Skeletal muscle satellite cell (primary cell): ENCODE data around the gene PANK4.

Experiments
- H3K27me3 ChIP-seq: 2 replicates; pipeline ENCODE4 v1.7.0; 2013; ENCODE audit warnings: low read length; ENCODE audit not compliant: control insufficient read depth, insufficient read depth
- H3K36me3 ChIP-seq: 2 replicates; pipeline ENCODE4 v1.7.0; 2013; ENCODE audit warnings: mild to moderate bottlenecking, control low read depth, low read length; ENCODE audit not compliant: insufficient read depth
- H3K4me1 ChIP-seq: 2 replicates; pipeline ENCODE4 v1.7.0; 2013; ENCODE audit warnings: low read length; ENCODE audit not compliant: control insufficient read depth, insufficient read depth
- H3K4me2 ChIP-seq: 2 replicates; pipeline ENCODE4 v1.7.0; 2013; ENCODE audit warnings: mild to moderate bottlenecking, low read length
- H3K4me3 ChIP-seq: 2 replicates; pipeline ENCODE4 v1.7.0; 2013; ENCODE audit warnings: low read length
- H3K9ac ChIP-seq: 2 replicates; pipeline ENCODE4 v1.7.0; 2013; ENCODE audit warnings: mild to moderate bottlenecking, low read depth, low read length, moderate library complexity
- H3K9me3 ChIP-seq: replicated peaks from 2 replicates; pipeline ENCODE4 v1.7.0; 2013; ENCODE audit warnings: mild to moderate bottlenecking, control low read depth, low read length

The PANK4 gene

DNA sequence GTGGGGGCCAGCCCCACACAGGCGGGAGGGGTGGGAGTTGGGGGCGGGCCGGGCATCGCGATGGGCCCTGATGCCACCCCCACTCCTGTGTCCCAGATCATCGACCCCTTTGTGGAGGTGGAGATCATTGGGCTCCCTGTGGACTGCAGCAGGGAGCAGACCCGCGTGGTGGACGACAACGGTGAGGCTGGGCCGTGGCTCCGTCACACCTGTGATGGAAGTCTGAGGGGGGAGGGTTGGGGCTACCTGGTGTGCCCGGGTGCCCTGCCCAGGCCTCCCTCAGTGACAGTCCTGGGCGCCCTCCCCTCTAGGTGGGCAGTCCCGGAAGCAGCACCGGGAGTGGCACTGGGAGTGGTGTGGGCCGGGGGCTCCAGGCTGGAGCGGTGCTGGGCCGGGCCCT, 27.7 kb downstream of the PANK4 start:
- no peaks in the 10 kb centered on the region for H3K36me3 ChIP-seq
- no peak overlapping the region for H3K9ac ChIP-seq
- no peaks in the 10 kb centered on the region for H3K9me3 ChIP-seq
- peaks cover 13% of the 10 kb centered on the region for H3K27me3 ChIP-seq
- no peak overlapping the region for H3K4me2 ChIP-seq
- peaks cover 19% of the 10 kb centered on the region for H3K4me1 ChIP-seq
- no peak overlapping the region for H3K4me3 ChIP-seq

DNA sequence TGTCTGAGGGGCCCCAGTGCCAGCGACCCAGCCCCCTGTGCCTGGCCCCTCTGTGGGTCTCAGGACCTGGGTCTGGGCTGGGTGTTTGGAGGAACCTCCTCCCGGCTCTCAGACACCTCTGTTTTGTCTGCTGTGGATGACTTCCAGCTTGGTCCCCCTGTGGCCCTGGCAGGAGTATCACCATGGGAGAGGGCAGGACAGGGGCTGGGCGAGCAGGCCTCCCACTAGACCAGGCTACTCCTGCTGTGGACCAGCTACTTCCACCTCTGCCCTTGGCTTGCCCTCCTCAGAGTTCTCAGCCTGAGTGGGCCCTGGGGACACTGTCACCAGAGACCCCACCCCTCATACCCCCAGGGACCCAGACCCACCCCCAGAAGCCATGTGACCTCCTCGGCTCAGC, 28.5 kb downstream of the PANK4 start:
- Histone ChIP-seq H3K4me1 (peaks cover 19% of the 10 kb centered on the region), H3K27me3 (peaks cover 15% of the 10 kb centered on the region), H3K4me2 (no peak overlapping the region), H3K36me3 (no peaks in the 10 kb centered on the region), H3K9ac (no peak overlapping the region), H3K4me3 (no peak overlapping the region), H3K9me3 (no peaks in the 10 kb centered on the region)

DNA sequence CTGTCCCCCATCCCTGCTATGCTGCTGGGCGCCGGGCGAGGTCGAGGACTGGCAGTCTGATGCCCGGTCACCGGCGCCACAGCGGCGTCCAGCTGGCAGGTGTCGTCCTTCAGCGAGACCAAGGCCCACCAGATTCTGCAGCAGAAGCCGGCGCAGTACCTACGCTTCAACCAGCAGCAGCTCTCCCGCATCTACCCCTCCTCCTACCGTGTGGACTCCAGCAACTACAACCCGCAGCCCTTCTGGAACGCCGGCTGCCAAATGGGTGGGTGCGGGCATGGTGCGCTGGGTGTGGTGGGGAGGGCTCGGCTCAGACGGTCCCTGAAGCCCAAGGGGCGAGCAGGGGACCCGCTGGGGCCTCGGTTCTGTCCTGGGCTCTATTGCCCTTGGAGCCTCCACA, 29.6 kb downstream of the PANK4 start:
- Histone ChIP-seq H3K9ac (no peak overlapping the region), H3K4me3 (no peak overlapping the region), H3K36me3 (no peaks in the 10 kb centered on the region), H3K4me2 (no peak overlapping the region), H3K9me3 (no peaks in the 10 kb centered on the region), H3K4me1 (peaks cover 19% of the 10 kb centered on the region), H3K27me3 (peaks cover 23% of the 10 kb centered on the region)

DNA sequence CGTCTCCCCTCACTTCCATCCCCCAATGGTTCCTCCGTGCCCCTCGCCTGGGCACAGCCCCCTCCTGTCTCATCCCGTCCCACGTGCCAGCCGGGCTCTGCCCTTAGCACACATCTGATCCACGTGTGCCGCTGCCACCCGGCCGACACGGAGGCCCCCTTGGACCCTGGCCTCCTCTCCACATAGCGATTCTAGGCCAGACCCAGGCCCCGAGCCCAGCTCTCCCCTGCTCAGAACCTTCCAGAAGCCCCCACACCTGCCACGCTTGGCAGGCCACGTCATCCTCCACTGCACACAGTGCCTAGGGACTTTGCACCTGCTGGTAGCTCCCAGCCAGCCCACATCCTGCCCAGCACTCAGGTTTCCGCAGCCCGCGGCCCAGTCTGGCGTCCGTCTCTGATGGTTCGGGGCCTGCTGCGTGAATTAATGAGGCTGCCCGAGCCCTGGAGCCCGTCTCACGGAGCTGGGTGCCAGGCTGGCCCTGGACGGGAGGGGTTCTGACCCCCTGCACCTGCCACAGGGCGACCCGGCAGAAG, 30.2 kb downstream of the PANK4 start:
- Histone ChIP-seq H3K27me3 (peaks cover 23% of the 10 kb centered on the region), H3K4me1 (peaks cover 16% of the 10 kb centered on the region), H3K4me2 (no peak overlapping the region), H3K36me3 (no peaks in the 10 kb centered on the region), H3K9me3 (no peaks in the 10 kb centered on the region), H3K9ac (no peak overlapping the region), H3K4me3 (no peak overlapping the region)

DNA sequence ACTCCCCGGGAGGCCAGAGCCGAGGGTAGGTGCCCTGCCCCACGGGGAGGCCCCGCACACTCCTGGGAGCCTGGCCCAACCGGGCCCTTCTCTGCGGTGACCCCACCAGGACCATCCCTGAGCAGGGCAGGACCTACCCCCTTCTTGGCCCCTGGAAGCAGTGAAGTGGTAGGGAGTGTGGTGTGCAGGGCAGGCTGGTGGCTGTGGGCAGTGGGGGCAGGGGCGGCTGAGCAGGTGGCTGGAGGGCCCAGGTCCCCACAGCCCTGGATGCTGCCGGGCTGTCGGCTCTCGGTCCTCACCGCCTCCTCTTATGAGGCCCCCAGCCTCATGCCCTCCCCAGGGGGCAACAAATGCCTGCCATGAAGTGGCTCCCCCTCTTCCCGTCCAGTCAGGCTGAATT, 30.9 kb downstream of the PANK4 start:
- H3K9me3 ChIP-seq = no peaks in the 10 kb centered on the region
- H3K4me3 ChIP-seq = no peak overlapping the region
- no peak overlapping the region for H3K4me2 ChIP-seq
- H3K27me3 ChIP-seq = peaks cover 23% of the 10 kb centered on the region
- H3K4me1 ChIP-seq = peaks cover 13% of the 10 kb centered on the region
- H3K36me3 ChIP-seq = no peaks in the 10 kb centered on the region
- H3K9ac ChIP-seq = no peak overlapping the region

DNA sequence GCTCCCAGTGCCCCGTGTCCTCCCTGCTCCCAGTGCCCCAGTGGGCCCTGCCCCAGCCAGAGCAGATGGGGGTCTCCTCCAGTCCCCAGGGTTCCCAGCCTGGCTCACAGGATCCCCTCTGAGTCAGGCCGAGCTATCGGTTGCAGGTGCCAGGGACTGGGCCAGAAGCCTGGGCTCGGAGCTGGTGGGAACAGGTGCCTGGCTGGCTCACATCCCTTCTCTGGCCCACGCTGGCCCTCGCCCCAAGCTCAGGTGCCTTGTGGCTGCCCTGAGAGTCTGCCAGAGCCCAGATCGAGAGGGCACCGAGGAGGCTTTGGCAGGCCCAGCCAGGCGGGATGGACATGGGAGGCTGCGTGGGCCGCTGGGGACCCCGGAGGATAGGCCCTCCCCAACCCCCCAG, 31.4 kb downstream of the PANK4 start:
- Histone ChIP-seq H3K36me3 (no peaks in the 10 kb centered on the region), H3K4me3 (no peak overlapping the region), H3K4me2 (no peak overlapping the region), H3K27me3 (peaks cover 23% of the 10 kb centered on the region), H3K9ac (no peak overlapping the region), H3K9me3 (no peaks in the 10 kb centered on the region), H3K4me1 (peaks cover 10% of the 10 kb centered on the region)

DNA sequence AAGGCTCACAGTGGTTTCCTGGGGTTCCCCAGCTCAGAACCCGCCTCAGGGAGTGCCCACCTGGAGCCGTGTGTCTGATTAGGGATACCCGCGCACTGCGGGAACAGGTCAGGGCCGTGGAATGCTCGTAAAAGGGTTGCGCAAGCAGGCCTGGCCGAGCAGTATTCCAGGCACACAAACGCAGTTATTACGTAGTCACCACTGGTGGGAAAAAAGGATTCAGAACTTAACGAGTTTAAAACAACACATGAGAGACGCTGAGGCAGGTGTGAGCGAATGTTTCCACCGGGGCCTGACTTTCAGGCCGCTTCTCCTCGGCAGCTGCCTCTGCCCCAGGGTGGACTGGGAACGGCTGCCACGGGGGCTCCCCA, 32.1 kb downstream of the PANK4 start:
- Histone ChIP-seq H3K9ac (no peak overlapping the region), H3K4me1 (peaks cover 9% of the 10 kb centered on the region)

DNA sequence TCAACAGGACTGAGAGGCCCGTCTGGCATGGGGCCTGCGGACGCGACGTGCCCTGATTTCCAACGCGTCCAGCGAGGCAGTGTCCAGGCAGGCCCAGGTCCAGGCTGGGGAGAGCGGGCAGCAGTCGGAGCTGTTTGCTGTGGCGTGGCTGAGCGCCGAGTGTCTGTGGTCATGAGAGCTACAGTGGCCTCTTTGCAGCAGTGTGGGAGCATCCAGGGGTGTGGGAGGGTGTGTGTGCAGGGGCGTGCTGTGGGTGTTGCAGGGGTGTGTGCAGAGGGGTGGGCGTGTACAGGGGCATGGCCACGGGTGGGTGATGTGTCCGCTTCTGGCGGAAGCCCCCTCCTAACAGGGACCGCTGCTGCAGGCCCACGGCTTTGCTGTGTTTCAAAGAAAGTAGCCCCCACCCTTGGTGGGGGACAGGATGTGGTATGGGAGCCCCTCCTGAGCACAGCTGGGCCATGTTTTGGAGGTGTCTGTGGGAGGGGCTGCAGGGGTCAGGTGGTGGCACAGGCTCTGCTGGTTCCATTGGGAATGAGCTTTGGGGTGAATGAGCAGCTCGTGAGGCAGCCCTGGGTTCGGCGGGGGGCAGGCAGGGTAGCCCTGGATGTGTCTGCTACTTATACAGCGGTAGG, 32.6 kb downstream of the PANK4 start:
- H3K36me3 ChIP-seq = no peaks in the 10 kb centered on the region
- H3K4me2 ChIP-seq = no peak overlapping the region
- peaks cover 9% of the 10 kb centered on the region for H3K4me1 ChIP-seq
- no peak overlapping the region for H3K4me3 ChIP-seq
- H3K9ac ChIP-seq = no peak overlapping the region
- peaks cover 20% of the 10 kb centered on the region for H3K27me3 ChIP-seq
- H3K9me3 ChIP-seq = peaks cover 5% of the 10 kb centered on the region

More for the DNA sequence above, 32.1 kb downstream of the PANK4 start:
- H3K4me2 ChIP-seq = no peak overlapping the region
- peaks cover 23% of the 10 kb centered on the region for H3K27me3 ChIP-seq
- H3K4me3 ChIP-seq = no peak overlapping the region
- no peaks in the 10 kb centered on the region for H3K36me3 ChIP-seq
- no peaks in the 10 kb centered on the region for H3K9me3 ChIP-seq

DNA sequence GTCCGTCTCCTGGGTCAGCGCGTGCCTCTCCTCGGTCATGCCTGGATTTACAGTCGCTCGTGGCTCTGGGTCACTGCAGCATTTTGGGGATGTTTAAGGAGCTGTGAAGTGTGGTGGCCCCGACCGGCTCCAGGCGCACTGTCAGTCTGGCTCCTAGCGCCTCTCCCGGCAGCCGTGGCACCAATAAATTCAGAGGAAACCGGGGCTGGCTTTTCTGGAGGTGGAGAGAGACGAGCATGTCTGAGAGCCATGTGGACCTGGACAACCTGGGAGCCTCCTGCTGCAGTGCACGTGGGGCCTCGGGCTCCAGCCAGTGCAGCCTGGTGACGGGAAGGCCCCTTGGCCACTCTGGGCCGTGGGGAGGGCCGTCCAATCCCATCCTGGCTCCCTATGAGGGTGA, 33.2 kb downstream of the PANK4 start:
- Histone ChIP-seq H3K4me1 (peaks cover 9% of the 10 kb centered on the region), H3K4me3 (no peak overlapping the region), H3K9ac (no peak overlapping the region), H3K27me3 (peaks cover 20% of the 10 kb centered on the region), H3K36me3 (no peaks in the 10 kb centered on the region), H3K9me3 (peaks cover 5% of the 10 kb centered on the region), H3K4me2 (no peak overlapping the region)

DNA sequence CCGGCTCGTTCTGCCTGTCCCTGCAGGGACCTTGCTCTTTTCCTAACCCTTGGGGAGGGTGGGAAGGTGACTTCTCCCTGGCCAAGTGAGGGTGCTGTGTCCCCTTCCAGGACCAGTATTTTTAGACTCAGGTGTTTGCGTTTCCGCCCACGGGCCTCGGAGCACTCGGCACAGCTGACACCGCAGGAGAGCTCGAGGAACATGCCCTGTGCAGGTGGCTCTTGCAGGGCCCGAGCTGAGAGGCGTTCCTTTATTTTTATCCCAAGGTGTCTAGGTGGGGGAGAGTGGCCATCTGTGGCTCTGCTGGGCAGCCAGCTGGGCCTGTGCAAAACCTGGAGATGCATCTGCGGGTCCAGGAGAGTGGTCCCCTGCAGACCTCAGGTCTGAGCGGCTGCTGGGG, 34.3 kb downstream of the PANK4 start:
- Histone ChIP-seq H3K27me3 (peaks cover 17% of the 10 kb centered on the region), H3K9me3 (peaks cover 5% of the 10 kb centered on the region), H3K36me3 (no peaks in the 10 kb centered on the region), H3K4me1 (peaks cover 9% of the 10 kb centered on the region), H3K4me2 (no peak overlapping the region), H3K4me3 (no peak overlapping the region), H3K9ac (no peak overlapping the region)

DNA sequence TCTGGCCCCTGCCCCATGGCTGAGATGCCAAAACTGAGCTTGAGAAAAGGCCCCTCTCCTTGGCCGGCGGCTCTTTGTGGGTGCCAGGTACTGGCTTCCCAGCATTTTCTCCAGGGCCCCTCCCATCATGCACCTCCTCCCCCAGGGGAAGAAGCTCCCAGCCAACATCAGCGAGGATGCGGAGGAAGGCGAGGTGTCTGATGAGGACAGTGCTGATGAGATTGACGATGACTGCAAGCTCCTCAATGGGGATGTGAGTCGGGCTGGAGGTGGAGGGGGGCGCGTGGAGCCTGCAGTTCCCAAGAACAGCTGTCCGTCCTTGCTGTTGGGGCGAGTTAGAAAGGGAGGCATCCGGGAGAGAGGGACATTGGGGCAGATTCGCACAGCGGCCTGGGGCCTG, 36.8 kb downstream of the PANK4 start:
- peaks cover 10% of the 10 kb centered on the region for H3K27me3 ChIP-seq
- no peak overlapping the region for H3K4me3 ChIP-seq
- H3K9ac ChIP-seq = no peak overlapping the region
- peaks cover 8% of the 10 kb centered on the region for H3K4me1 ChIP-seq
- no peaks in the 10 kb centered on the region for H3K36me3 ChIP-seq
- peaks cover 5% of the 10 kb centered on the region for H3K9me3 ChIP-seq
- H3K4me2 ChIP-seq = no peak overlapping the region

DNA sequence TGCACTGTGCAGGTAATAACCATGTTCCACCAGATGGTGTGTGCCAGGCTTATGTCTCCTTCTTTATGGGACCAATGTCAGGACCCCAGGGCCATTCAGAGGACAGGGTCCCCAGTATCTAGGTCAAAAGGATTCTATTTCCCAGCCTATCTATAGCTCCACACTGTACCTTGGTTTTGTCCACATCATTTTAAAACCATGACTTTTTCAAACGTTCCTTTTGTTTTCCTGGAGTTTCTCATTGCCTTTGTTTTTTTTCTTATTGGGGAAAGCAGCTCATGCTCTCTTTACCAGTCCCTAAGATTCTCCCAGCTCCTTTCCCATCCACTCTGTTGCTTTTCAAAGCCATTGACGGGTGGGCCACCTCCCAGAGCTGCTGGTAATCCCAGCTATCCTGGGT, 37.7 kb downstream of the PANK4 start:
- no peaks in the 10 kb centered on the region for H3K36me3 ChIP-seq
- no peaks in the 10 kb centered on the region for H3K4me1 ChIP-seq
- H3K4me2 ChIP-seq = no peak overlapping the region
- H3K27me3 ChIP-seq = peaks cover 10% of the 10 kb centered on the region
- peaks cover 5% of the 10 kb centered on the region for H3K9me3 ChIP-seq
- no peak overlapping the region for H3K9ac ChIP-seq
- no peak overlapping the region for H3K4me3 ChIP-seq
